ENCODE data around the gene CACNA1D.
"Not testable (repeated sequence)": the region's sequence is repeated elsewhere in the genome, so short reads cannot be mapped to it uniquely, and the experiment has no call there.

Gene CACNA1D

DNA sequence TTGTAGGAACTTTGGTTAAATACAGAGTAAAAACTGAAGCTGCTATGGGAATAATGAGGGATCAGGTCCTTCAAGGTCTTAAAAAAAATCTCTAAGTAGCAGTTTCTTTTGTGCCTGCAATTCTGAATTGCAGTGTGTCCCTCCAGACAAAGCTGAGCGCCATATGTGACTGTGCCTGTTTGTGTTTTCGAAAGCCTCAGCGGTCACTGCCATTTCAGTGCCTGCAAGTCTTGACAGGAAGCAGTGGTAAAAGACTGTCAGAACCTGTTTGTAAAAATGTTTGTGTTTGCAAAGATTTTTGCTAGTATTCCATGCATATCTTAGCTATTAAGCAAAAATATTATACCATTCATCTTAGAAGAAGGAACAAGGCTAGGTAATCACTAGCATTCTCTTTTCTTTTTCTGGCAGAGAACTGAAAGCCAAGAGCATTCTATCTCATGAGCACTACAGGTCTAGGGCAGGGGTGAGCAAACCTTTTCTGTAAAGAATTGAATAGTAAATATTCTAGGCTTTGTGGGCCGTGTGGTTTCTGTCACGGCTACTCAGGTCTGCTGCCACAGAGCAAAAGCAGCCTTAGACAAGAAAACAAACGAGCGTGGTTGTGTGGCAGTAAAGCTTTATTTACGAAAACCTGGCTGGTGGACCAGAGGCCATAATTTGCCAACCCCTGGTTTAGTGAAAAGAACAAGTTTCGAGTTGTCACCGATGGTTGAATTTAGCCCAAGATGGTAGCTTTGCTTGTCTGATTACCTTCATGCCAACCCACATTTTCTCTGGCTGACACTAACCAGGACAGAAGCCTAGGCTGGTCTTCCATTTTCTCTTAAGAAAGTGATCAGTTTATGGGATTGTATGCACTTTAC, 134.4 kb downstream of the CACNA1D start:
- DNase-seq (ENCODE audit: insufficient read length, low spot score) (no peak), FAIRE-seq (no peak)
- TF ChIP-seq PAX5 (IDR thresholded peaks at IDR 0.05; ENCODE audit: insufficient read depth, low read length, severe bottlenecking) (no peak), TAF1 (IDR thresholded peaks at IDR 0.05; ENCODE audit: low read depth, low read length) (no peak), POLR2A (IDR thresholded peaks at IDR 0.05; ENCODE audit: low read depth, low read length) (no peak), POU2F2 (IDR thresholded peaks at IDR 0.05; ENCODE audit: low read depth, low read length) (no peak), POLR2AphosphoS5 (IDR thresholded peaks at IDR 0.05; ENCODE audit: low read depth, low read length) (no peak), SPI1 (IDR thresholded peaks at IDR 0.05; ENCODE audit: low read depth, low read length) (no peak)

DNA sequence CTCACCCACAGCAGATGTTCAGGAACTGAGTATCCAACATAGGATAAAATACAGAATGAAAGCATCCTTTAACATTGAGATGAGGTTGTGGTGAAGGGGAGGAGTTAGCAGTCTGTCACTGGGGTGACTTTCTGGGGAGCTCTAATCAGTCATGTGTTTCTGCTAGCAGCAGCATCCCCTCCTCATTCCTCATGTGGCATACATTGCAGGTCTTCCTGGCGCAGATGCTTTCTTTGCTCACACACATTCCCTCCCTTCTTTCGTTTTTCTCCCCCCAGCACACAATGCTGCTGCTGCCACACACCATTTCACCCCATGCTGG, 135.0 kb downstream of the CACNA1D start:
- FAIRE-seq = no peak
- TF ChIP-seq POU2F2 (IDR thresholded peaks at IDR 0.05; ENCODE audit: low read depth, low read length) (no peak), POLR2AphosphoS5 (IDR thresholded peaks at IDR 0.05; ENCODE audit: low read depth, low read length) (no peak), POLR2A (IDR thresholded peaks at IDR 0.05; ENCODE audit: low read depth, low read length) (no peak), PAX5 (IDR thresholded peaks at IDR 0.05; ENCODE audit: insufficient read depth, low read length, severe bottlenecking) (no peak), SPI1 (IDR thresholded peaks at IDR 0.05; ENCODE audit: low read depth, low read length) (no peak), TAF1 (IDR thresholded peaks at IDR 0.05; ENCODE audit: low read depth, low read length) (no peak)
- no peak for DNase-seq (ENCODE audit: insufficient read length, low spot score)

DNA sequence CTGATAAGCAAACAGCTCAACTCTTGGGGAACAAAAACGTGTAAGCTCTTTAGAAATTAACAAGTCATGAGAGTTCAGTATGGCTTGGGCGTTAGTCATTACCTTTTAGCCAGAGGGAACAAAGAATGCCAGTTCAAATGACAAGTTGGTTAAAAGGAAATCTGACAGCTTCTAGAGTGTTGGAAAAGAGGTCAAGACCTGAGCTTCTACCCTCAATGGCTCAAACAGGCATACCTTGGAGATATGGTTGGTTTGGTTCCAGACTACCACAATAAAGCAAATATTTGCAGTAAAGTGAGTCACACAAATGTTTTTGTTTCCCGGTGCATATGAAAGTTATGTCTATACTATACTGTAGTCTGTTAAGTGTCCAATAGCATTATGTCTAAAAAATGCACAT, 136.1 kb downstream of the CACNA1D start:
- FAIRE-seq = no peak
- DNase-seq (ENCODE audit: insufficient read length, low spot score) = no peak
- TF ChIP-seq SPI1 (IDR thresholded peaks at IDR 0.05; ENCODE audit: low read depth, low read length) = no peak
- no peak for TF ChIP-seq POLR2AphosphoS5 (IDR thresholded peaks at IDR 0.05; ENCODE audit: low read depth, low read length)
- no peak for TF ChIP-seq PAX5 (IDR thresholded peaks at IDR 0.05; ENCODE audit: insufficient read depth, low read length, severe bottlenecking)
- TF ChIP-seq POLR2A (IDR thresholded peaks at IDR 0.05; ENCODE audit: low read depth, low read length) = no peak
- TF ChIP-seq TAF1 (IDR thresholded peaks at IDR 0.05; ENCODE audit: low read depth, low read length) = no peak
- no peak for TF ChIP-seq POU2F2 (IDR thresholded peaks at IDR 0.05; ENCODE audit: low read depth, low read length)

DNA sequence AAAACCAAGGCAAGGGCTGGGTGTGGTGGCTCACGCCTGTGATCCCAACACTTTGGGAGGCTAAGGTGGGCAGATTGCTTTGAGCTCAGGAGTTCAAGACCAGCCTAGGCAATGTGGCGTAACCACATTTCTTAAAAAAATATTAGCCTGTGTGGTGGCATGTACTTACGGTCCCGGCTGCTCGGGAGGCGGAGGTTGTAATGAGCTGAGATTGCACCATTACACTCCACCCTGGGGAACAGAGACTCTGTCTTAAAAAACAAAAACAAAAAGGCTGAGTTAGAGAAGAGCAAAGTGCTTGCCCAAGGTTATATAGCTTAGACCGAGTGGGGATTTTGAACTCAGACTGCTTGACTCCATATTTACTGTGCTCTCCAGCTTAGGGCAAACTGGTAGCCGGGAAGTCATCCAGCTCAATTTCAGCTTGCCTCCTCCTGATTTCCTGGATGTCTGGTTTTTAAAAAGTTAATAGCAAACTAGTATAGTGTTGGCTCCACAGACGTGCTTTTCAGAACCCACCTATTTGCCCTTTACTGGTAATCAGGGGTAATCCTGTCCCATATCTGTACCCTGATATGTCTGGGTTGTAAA, 138.9 kb downstream of the CACNA1D start:
- no peak for DNase-seq (ENCODE audit: insufficient read length, low spot score)
- TF ChIP-seq POLR2A (IDR thresholded peaks at IDR 0.05; ENCODE audit: low read depth, low read length) (no peak), POLR2AphosphoS5 (IDR thresholded peaks at IDR 0.05; ENCODE audit: low read depth, low read length) (no peak), TAF1 (IDR thresholded peaks at IDR 0.05; ENCODE audit: low read depth, low read length) (no peak), SPI1 (IDR thresholded peaks at IDR 0.05; ENCODE audit: low read depth, low read length) (no peak), POU2F2 (IDR thresholded peaks at IDR 0.05; ENCODE audit: low read depth, low read length) (no peak), PAX5 (IDR thresholded peaks at IDR 0.05; ENCODE audit: insufficient read depth, low read length, severe bottlenecking) (no peak)
- FAIRE-seq = no peak

DNA sequence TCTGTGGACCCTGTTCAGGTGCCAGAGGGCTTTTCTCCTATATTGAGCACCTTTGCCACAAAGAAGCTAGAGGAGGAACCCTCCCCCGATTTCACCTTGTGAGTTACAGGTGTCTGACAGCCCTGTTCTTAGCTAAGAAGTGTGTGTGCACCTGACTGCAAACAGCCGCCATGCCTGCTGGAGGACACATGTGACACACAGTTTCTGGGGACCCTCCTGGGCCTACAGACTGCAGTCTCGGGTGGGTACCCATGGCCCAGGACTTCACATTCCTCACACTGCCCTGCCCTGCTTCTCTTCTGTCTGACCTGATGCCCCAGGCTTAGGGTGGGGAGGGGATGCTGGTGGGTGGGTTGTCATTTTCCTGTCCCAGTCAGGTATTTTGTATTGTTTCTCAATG, 140.6 kb downstream of the CACNA1D start:
- TF ChIP-seq POLR2AphosphoS5 (IDR thresholded peaks at IDR 0.05; ENCODE audit: low read depth, low read length) = no peak
- TF ChIP-seq POU2F2 (IDR thresholded peaks at IDR 0.05; ENCODE audit: low read depth, low read length) = no peak
- no peak for FAIRE-seq

DNA sequence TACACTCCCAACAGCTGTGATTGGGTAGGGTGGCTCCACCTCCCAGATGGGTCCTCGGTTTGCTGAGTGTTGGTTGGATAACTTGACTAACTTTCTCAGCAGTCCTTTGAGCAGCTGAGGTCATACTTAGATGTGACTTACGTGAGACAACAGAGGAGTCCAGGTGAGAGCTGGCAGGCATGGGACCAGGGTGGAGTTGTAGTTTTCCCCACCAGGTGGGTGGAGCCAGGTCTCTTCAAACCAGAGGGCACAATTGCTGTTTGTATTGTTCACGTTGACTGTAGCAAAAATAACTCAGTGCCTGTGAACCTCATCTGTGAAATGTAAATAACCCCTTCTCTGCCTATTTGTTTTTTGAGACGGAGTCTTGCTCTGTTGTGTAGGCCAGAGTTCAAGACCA, 144.4 kb downstream of the CACNA1D start:
- not testable (repeated sequence) for FAIRE-seq; DNase-seq (ENCODE audit: insufficient read length, low spot score)

More for the DNA sequence above, 140.6 kb downstream of the CACNA1D start:
- no peak for DNase-seq (ENCODE audit: insufficient read length, low spot score)

DNA sequence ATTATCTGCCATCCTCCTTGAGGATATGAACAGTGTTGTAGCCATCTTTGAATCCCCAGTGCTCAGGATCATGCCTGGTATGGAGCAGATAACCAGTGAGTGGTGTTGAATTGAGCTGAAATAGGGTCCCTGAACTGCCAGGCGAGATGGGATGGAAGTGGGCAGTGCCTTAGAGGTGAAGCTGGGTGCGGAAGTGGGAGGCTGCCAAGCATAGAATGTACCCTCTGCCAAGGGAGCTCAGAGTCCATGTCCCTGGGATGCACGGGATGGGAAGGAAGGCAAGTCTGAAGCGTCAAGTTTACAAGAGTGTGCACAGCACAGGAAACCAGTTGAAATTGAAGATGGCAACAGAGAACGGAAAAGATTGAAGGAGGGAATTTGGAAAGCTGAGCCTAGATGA, 147.0 kb downstream of the CACNA1D start:
- FAIRE-seq (no peak), DNase-seq (ENCODE audit: insufficient read length, low spot score) (no peak)
- no peak for TF ChIP-seq POLR2AphosphoS5 (IDR thresholded peaks at IDR 0.05; ENCODE audit: low read depth, low read length)

DNA sequence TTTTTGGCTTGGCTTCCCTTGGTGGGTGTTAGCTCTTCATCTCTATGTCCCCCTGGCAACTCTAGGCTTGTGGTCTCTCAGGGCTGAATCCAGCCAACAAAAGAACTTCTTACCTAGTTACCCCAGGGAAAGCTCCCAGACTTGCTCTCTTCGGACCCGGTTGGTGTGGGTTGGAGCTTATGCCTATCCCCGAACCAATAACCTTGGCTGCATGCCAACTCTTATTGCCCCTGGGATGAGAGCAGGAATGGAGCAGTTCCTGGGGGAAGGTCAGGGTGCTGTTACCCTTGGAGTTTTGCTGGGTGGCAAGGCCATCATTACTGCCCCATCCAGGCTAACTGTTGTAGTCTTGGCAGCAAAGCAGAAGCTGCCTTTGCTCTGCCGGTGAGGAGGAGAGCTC, 147.8 kb downstream of the CACNA1D start:
- FAIRE-seq (no peak), DNase-seq (ENCODE audit: insufficient read length, low spot score) (no peak)
- TF ChIP-seq POU2F2 (IDR thresholded peaks at IDR 0.05; ENCODE audit: low read depth, low read length) = no peak
- no peak for TF ChIP-seq PAX5 (IDR thresholded peaks at IDR 0.05; ENCODE audit: insufficient read depth, low read length, severe bottlenecking)
- no peak for TF ChIP-seq SPI1 (IDR thresholded peaks at IDR 0.05; ENCODE audit: low read depth, low read length)
- no peak for TF ChIP-seq POLR2AphosphoS5 (IDR thresholded peaks at IDR 0.05; ENCODE audit: low read depth, low read length)
- no peak for TF ChIP-seq POLR2A (IDR thresholded peaks at IDR 0.05; ENCODE audit: low read depth, low read length)
- no peak for TF ChIP-seq TAF1 (IDR thresholded peaks at IDR 0.05; ENCODE audit: low read depth, low read length)

DNA sequence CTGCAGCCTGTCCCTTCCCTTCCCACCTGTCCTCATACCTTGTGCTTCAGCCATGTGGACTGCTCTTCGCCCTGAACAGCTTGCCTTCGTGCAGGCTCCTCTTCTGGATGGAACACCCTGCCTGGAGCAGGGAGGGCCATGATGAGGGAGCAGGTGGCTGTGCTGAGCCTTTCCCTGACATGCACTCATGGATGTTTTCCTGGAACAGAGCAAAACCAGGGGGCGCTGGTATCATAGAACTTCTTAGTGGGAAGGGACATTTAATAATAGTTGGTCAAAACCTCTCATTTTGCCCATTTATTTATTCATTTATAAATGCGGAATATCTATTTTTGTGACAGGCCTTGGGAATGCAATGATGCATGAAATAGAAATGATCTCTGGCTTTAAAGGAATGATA, 149.3 kb downstream of the CACNA1D start:
- no peak for DNase-seq (ENCODE audit: insufficient read length, low spot score)
- FAIRE-seq = no peak
- TF ChIP-seq POLR2AphosphoS5 (IDR thresholded peaks at IDR 0.05; ENCODE audit: low read depth, low read length) = no peak

DNA sequence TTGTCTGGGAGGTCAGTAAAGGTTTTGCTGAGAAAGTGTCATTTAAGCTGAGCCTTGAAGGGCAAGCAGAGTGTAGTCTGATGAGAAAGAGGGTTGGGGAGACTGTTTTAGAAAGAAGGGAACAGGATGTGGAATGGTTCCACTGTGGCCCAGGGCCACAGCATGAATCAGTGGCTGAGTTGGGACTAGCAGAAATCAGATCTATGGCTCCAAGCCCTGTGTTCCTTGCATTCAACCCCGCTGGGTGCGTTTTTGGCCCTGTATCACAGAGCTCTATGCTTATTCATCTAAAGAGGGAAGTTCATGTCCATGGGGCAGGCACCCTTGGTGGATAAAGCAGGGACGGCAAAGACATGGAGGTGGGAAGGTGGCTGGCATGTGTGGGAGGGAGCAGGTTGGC, 151.3 kb downstream of the CACNA1D start:
- FAIRE-seq (no peak), DNase-seq (ENCODE audit: insufficient read length, low spot score) (no peak)
- TF ChIP-seq SPI1 (IDR thresholded peaks at IDR 0.05; ENCODE audit: low read depth, low read length) (no peak), POLR2AphosphoS5 (IDR thresholded peaks at IDR 0.05; ENCODE audit: low read depth, low read length) (no peak), TAF1 (IDR thresholded peaks at IDR 0.05; ENCODE audit: low read depth, low read length) (no peak)

DNA sequence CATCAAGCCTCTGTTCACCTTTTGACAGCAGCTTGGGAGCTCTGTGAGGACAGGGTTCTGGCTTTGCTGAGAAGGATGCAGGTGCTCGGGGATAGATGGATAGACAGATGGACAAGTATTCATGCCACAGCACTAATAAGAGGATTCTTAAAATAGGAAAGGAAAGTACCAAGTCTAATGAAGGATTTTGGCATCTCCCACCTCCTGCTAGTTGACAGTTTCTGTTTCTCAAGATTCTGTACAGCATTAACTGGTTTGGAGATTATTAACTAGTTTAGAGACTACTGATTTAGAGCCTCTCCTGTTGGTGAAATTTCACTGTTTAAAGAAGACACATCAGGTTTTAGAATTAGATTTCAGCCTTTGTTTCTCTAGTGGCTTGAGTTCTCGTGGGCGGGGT, 152.3 kb downstream of the CACNA1D start:
- DNase-seq (ENCODE audit: insufficient read length, low spot score) = no peak
- TF ChIP-seq PAX5 (IDR thresholded peaks at IDR 0.05; ENCODE audit: insufficient read depth, low read length, severe bottlenecking) (no peak), SPI1 (IDR thresholded peaks at IDR 0.05; ENCODE audit: low read depth, low read length) (no peak), POU2F2 (IDR thresholded peaks at IDR 0.05; ENCODE audit: low read depth, low read length) (no peak), TAF1 (IDR thresholded peaks at IDR 0.05; ENCODE audit: low read depth, low read length) (no peak), POLR2A (IDR thresholded peaks at IDR 0.05; ENCODE audit: low read depth, low read length) (no peak), POLR2AphosphoS5 (IDR thresholded peaks at IDR 0.05; ENCODE audit: low read depth, low read length) (no peak)
- no peak for FAIRE-seq
